Measurements from ENCODE around the gene KDF1. TPM values are rescaled to one million over a fixed set of nuclear protein-coding genes. Genes with fewer than 3 reads are reported as not detected.
A peak's percentile ranks its signal among the peaks of the same experiment; 100 is the strongest.

KDF1 gene
- total and polyA plus RNA-seq, 2 of the 13 experiments (the other 11 are each of a cell fraction or from before 2014, with no cell fraction given) = 1.9 to 4.9 TPM

DNA sequence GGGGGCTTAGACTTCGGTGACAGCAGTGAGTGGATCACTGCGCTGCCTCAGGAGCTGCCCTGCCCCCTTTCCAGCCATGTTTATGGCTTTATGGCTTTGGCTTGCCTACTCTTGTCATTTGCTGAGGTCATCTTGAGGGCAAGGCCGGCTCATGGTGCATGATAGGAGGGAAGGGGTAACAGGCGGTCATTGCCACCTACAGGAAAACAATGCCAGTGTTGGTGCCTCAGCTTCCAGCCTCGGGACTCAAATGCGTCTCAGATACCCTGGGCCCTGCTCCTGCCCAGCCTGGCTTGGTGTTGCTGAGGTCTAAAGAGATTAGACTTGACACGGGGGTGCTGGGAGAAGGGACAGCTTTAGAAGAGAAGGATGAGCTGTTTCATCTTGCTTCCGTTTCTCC lies 14.5 kb downstream of the KDF1 start:
- intact Hi-C loops (cut with micrococcal nuclease; ENCODE audit: unreplicated experiment) = loop anchor here (1.0 kb wide), 1 partner anchor 33 kb away; no protein-coding TSS in a partner anchor
- no peak for ATAC-seq
- TF ChIP-seq RXRB (CRISPR knock-in tag; IDR thresholded peaks at IDR 0.05; ENCODE audit: borderline replicate concordance) (peak; percentile 64), NR2F6 (IDR thresholded peaks at IDR 0.05) (no peak), NR2F6 (CRISPR knock-in tag; IDR thresholded peaks at IDR 0.05) (peak; percentile 21; the same call in 1 of the 2 replicates), IKZF5 (CRISPR knock-in tag; IDR thresholded peaks at IDR 0.05) (0 out of 2 replicates have a peak, but pooled peaks have one; percentile 8), ASH2L (IDR thresholded peaks at IDR 0.05; ENCODE audit: insufficient read length, low read depth, low read length) (no peak), CTCF (CRISPR knock-in tag; IDR thresholded peaks at IDR 0.05) (0 out of 2 replicates have a peak, but pooled peaks have one; percentile 10), SKIL (CRISPR knock-in tag; IDR thresholded peaks at IDR 0.05; ENCODE audit: borderline replicate concordance) (peak; percentile 36; the same call in 1 of the 2 replicates), SOX13 (IDR thresholded peaks at IDR 0.05) (no peak), SOX13 (CRISPR knock-in tag; conservative IDR thresholded peaks at IDR 0.05 in 1 of 2, IDR thresholded peaks at IDR 0.05 in 1 of 2) (peak in 1 of 2 experiments; percentile 14; a peak in 1 of 4 replicates), ZNF296 (CRISPR knock-in tag; conservative IDR thresholded peaks at IDR 0.05) (no peak), HINFP (CRISPR knock-in tag; IDR thresholded peaks at IDR 0.05; ENCODE audit: low read depth) (no peak; the same call in 1 of the 2 replicates), ZNF251 (CRISPR knock-in tag; IDR thresholded peaks at IDR 0.05) (no peak), ZNF687 (CRISPR knock-in tag; IDR thresholded peaks at IDR 0.05) (peak; percentile 80)

More for the DNA sequence above, 14.5 kb downstream of the KDF1 start:
- H3K4me2 ChIP-seq (ENCODE audit: low read depth, low read length) = peak overlapping the region; percentile 32; the same call in 1 of the 2 replicates
- no peak overlapping the region for H3K4me3 ChIP-seq (replicated peaks in 1 of 3; ENCODE audit: insufficient read depth in 1 of 3, low read depth in 2 of 3, low read length in 3 of 3)
- FAIRE-seq (no peak), DNase-seq (ENCODE audit: low spot score) (no peak)
- no peaks in the 10 kb centered on the region for H3K79me2 ChIP-seq (ENCODE audit: insufficient read depth, low read length)
- H3K36me3 ChIP-seq (replicated peaks in 1 of 2; ENCODE audit: control insufficient read depth in 1 of 2, insufficient read depth in 2 of 2, low read length in 2 of 2) = peaks cover 25 to 40% of the 10 kb centered on the region in 2 experiments
- WGBS (ENCODE audit: low lambda C conversion rate) = 74% methylated on average over 3 of the region's 8 CpGs
- peaks cover 82% of the 10 kb centered on the region for H3K4me1 ChIP-seq (ENCODE audit: insufficient read depth, low read length)
- no TSS peak for BruUV-seq (replicated peaks)
- POLR2A ChIA-PET = interaction anchor here (0.9 to 12.9 kb wide), 9 partner anchors 8 to 56 kb away, joined by 3 to 371 read pairs (median 7); partner anchors contain the start of genes GPATCH3, GPN2, KDF1 and NR0B2
- in situ Hi-C loops (cut with HindIII; ENCODE audit: extremely low pct_ligation_motif_present, low pct_unique_long_range_greater_than_20kb) = no loop called here
- no peaks in the 10 kb centered on the region for H3K9me3 ChIP-seq (ENCODE audit: low read length)
- CTCF ChIA-PET (ENCODE audit: low intra/inter-chr PET ratio, low total read pairs) = no interaction called here
- peak overlapping the region; percentile 63 for H3K27ac ChIP-seq (ENCODE audit: extremely low read length, insufficient read depth, low read length)
- no peak overlapping the region for H3K9ac ChIP-seq (ENCODE audit: insufficient read depth, low read depth, low read length)
- no peaks in the 10 kb centered on the region for H4K20me1 ChIP-seq (ENCODE audit: insufficient read depth, low read length)
- no peak overlapping the region for H2AFZ ChIP-seq (ENCODE audit: low read length)
- no peaks in the 10 kb centered on the region for H3K27me3 ChIP-seq (ENCODE audit: control insufficient read depth in 1 of 2, insufficient read depth in 2 of 2, low read length in 2 of 2)
